OCI-LY7 (cell line): ENCODE data around the gene CARMIL1. TPM values are rescaled to one million over a fixed set of nuclear protein-coding genes. Genes with fewer than 3 reads are reported as not detected.
"Not testable (repeated sequence)": the region's sequence is repeated elsewhere in the genome, so short reads cannot be mapped to it uniquely, and the experiment has no call there.

Experiments used
- BruUV-seq: library from RNA; stranded (reverse); fragments of 400-500 nt; replicated peaks from 2 replicates; lab custom pipeline; 2021; lab: Mats Ljungman, UMichigan
- CTCF ChIA-PET: fragments of 300-600 bp; sonication (Branson Sonifier 250); formaldehyde crosslinking; loops from one replicate; lab custom pipeline; 2022; ENCODE audit warnings: antibody characterized with exemption; ENCODE audit not compliant: unreplicated experiment; lab: Charles Lee
- POLR2A ChIA-PET: fragments of 300-600 bp; sonication (Branson Sonifier 250); formaldehyde crosslinking; loops from one replicate; lab custom pipeline; 2022; ENCODE audit warnings: antibody characterized with exemption; lab: Charles Lee
- DNase-seq: peaks from one replicate; pipeline ENCODE4 v3.0.0-alpha.2; 2015; ENCODE audit warnings: low spot score
- H2AFZ ChIP-seq: fragments of 200-600 bp; sonication (generic), shearing (Covaris generic); 2 replicates; pipeline ENCODE4 v1.6.1; 2014; ENCODE audit warnings: mild to moderate bottlenecking, antibody characterized with exemption, low read length, moderate library complexity
- H3K27ac ChIP-seq: fragments of 200-600 bp; sonication (generic); 2 replicates; pipeline ENCODE4 v1.5.1; 2014; ENCODE audit warnings: mixed run types, low read depth, mild to moderate bottlenecking, moderate library complexity, low read length, inconsistent platforms; ENCODE audit not compliant: poor library complexity, severe bottlenecking
- H3K36me3 ChIP-seq: fragments of 200-600 bp; sonication (generic); 2 replicates; pipeline ENCODE4 v1.6.1; 2014; ENCODE audit warnings: mild to moderate bottlenecking, antibody characterized with exemption, low read length, moderate library complexity, mixed read lengths; ENCODE audit not compliant: insufficient read depth
- H3K4me1 ChIP-seq: fragments of 200-600 bp; sonication (generic); 2 replicates; pipeline ENCODE4 v1.5.1; 2014; ENCODE audit warnings: mild to moderate bottlenecking, low read length; ENCODE audit not compliant: insufficient read depth, poor library complexity, severe bottlenecking
- H3K4me2 ChIP-seq: fragments of 200-600 bp; sonication (generic); 2 replicates; pipeline ENCODE4 v1.6.1; 2014; ENCODE audit warnings: mild to moderate bottlenecking, low read length
- H3K4me3 ChIP-seq: fragments of 200-600 bp; sonication (generic); 2 replicates; pipeline ENCODE4 v1.5.1; 2014; ENCODE audit warnings: mild to moderate bottlenecking, low read depth, low read length; ENCODE audit not compliant: poor library complexity, severe bottlenecking
- H3K79me2 ChIP-seq: fragments of 200-600 bp; sonication (generic); 2 replicates; pipeline ENCODE4 v1.6.1; 2016; ENCODE audit warnings: low read depth, mild to moderate bottlenecking, low read length, moderate library complexity, mixed read lengths; ENCODE audit not compliant: insufficient read depth
- H3K9me2 ChIP-seq: fragments of 200-600 bp; sonication (generic); 2 replicates; pipeline ENCODE4 v1.6.1; 2016; ENCODE audit warnings: mild to moderate bottlenecking, low read length, mixed read lengths; ENCODE audit not compliant: insufficient read depth
- H3K9me3 ChIP-seq: fragments of 200-600 bp; sonication (generic); 2 replicates; pipeline ENCODE4 v1.6.1; 2014; ENCODE audit warnings: mild to moderate bottlenecking, mixed run types, low read length, mixed read lengths
- H4K20me1 ChIP-seq: fragments of 200-600 bp; sonication (generic); 2 replicates; pipeline ENCODE4 v1.6.1; 2014; ENCODE audit warnings: mild to moderate bottlenecking, antibody characterized with exemption, low read length, moderate library complexity, mixed read lengths; ENCODE audit not compliant: insufficient read depth
- EZH2phosphoT487 ChIP-seq: fragments of 200-600 bp; sonication (generic); IDR thresholded peaks from 2 replicates; pipeline ENCODE4 v1.6.1; 2018; ENCODE audit warnings: low read depth, borderline replicate concordance, mild to moderate bottlenecking, mixed run types, antibody characterized with exemption, low read length, moderate library complexity, mixed read lengths
- intact Hi-C: fragments of 100-400 bp; cut with micrococcal nuclease; formaldehyde crosslinking; loops from one replicate; pipeline ENCODE4 v1.10.0; 2022; ENCODE audit not compliant: unreplicated experiment
- total RNA-seq, 2 experiments: library from RNA; depleted of rRNA in 1 of 2; stranded (reverse); fragments of >200 nt in 1 of 2; shearing (Covaris generic) in 1 of 2; gene quantifications; 2 replicates each; pipeline ENCODE4 v1.2.3, GENCODE V29; 2014 to 2022
- TF ChIP-seq, protein P1 (sequence below): fragments of 200-600 bp; sonication (generic); conservative IDR thresholded peaks from 2 replicates; pipeline ENCODE4 v1.5.1; 2014; ENCODE audit warnings: mild to moderate bottlenecking, antibody characterized with exemption, low read length, moderate library complexity, mixed read lengths

Gene CARMIL1
- total RNA-seq, 2 experiments from 2014 or later = 25.5 to 40.1 TPM

GRCh38 chr6:25441663-25442270 lies 162.6 kb downstream of the CARMIL1 start:
- DNase-seq = no peak
- CTCF ChIA-PET = interaction anchor here (1.5 kb wide), 1 partner anchor 38 kb away, joined by 3 read pairs; no protein-coding TSS in a partner anchor
- no peak overlapping the region for H3K27ac ChIP-seq

GRCh38 chr6:25442898-25443297 lies 163.7 kb downstream of the CARMIL1 start:
- H3K27ac ChIP-seq = no peak overlapping the region
- H3K9me2 ChIP-seq = no peaks in the 10 kb centered on the region
- POLR2A ChIA-PET = interaction anchor here (0.6 to 1.3 kb wide), 2 partner anchors 12 to 91 kb away, joined by 3 to 4 read pairs; no protein-coding TSS in a partner anchor
- peaks cover 16% of the 10 kb centered on the region for H3K4me1 ChIP-seq
- TF ChIP-seq, protein P1, sequence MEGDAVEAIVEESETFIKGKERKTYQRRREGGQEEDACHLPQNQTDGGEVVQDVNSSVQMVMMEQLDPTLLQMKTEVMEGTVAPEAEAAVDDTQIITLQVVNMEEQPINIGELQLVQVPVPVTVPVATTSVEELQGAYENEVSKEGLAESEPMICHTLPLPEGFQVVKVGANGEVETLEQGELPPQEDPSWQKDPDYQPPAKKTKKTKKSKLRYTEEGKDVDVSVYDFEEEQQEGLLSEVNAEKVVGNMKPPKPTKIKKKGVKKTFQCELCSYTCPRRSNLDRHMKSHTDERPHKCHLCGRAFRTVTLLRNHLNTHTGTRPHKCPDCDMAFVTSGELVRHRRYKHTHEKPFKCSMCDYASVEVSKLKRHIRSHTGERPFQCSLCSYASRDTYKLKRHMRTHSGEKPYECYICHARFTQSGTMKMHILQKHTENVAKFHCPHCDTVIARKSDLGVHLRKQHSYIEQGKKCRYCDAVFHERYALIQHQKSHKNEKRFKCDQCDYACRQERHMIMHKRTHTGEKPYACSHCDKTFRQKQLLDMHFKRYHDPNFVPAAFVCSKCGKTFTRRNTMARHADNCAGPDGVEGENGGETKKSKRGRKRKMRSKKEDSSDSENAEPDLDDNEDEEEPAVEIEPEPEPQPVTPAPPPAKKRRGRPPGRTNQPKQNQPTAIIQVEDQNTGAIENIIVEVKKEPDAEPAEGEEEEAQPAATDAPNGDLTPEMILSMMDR = no peak
- no peak for TF ChIP-seq EZH2phosphoT487
- intact Hi-C loops = no loop called here
- no peaks in the 10 kb centered on the region for H4K20me1 ChIP-seq
- H3K9me3 ChIP-seq = peaks cover 7% of the 10 kb centered on the region; the same call in 1 of the 2 replicates
- H3K4me2 ChIP-seq = no peak overlapping the region
- peaks cover 37% of the 10 kb centered on the region for H3K36me3 ChIP-seq
- no peak overlapping the region for H2AFZ ChIP-seq
- DNase-seq = no peak
- H3K4me3 ChIP-seq = no peak overlapping the region
- H3K79me2 ChIP-seq = no peaks in the 10 kb centered on the region
- no TSS peak for BruUV-seq
- CTCF ChIA-PET = interaction anchor here (1.5 kb wide), 1 partner anchor 39 kb away, joined by 3 read pairs; no protein-coding TSS in a partner anchor

More at GRCh38 chr6:25441663-25442270, 162.6 kb downstream of the CARMIL1 start:
- Histone ChIP-seq H2AFZ (no peak overlapping the region), H3K4me2 (no peak overlapping the region), H3K9me3 (peaks cover 7% of the 10 kb centered on the region; the same call in 1 of the 2 replicates), H3K9me2 (no peaks in the 10 kb centered on the region), H4K20me1 (no peaks in the 10 kb centered on the region), H3K36me3 (peaks cover 38% of the 10 kb centered on the region), H3K4me1 (peaks cover 5% of the 10 kb centered on the region), H3K79me2 (no peaks in the 10 kb centered on the region), H3K4me3 (no peak overlapping the region)
- BruUV-seq = no TSS peak
- intact Hi-C loops = no loop called here
- POLR2A ChIA-PET = interaction anchor here (0.6 to 1.5 kb wide), 13 partner anchors 8 to 462 kb away, joined by 3 to 10 read pairs (median 3); no protein-coding TSS in a partner anchor
- no peak for TF ChIP-seq EZH2phosphoT487
- TF ChIP-seq, protein P1 = no peak

DNA sequence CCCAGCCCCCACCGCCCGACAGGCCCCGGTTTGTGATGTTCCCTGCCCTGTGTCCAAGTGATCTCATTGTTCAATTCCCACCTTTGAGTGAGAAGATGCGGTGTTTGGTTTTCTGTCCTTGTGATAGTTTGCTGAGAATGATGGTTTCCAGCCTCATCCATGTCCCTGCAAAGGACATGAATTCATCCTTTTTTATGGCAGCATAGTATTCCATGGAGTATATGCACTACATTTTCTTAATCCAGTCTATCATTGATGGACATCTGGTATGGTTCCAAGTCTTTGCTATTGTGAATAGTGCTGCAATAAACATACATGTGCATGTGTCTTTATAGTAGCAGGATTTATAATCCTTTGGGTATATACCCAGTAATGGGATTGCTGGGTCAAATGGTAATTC lies 165.3 kb downstream of the CARMIL1 start:
- H3K79me2 ChIP-seq, H3K9me2 ChIP-seq, H4K20me1 ChIP-seq, POLR2A ChIA-PET, H3K27ac ChIP-seq, intact Hi-C loops, H3K9me3 ChIP-seq, H2AFZ ChIP-seq, CTCF ChIA-PET, BruUV-seq, H3K4me2 ChIP-seq, DNase-seq, H3K4me3 ChIP-seq: not testable (repeated sequence)
- peaks cover 29% of the 10 kb centered on the region for H3K36me3 ChIP-seq
- peaks cover 18% of the 10 kb centered on the region for H3K4me1 ChIP-seq
